Gastrocnemius medialis (tissue), 4 donors: ENCODE measurements around the gene COASY.
"Not testable (repeated sequence)": the region's sequence is repeated elsewhere in the genome, so short reads cannot be mapped to it uniquely, and the experiment has no call there.

ENCODE experiments used
- POLR2A ChIP-seq, 2 donors: fragments of 450-650 bp; IDR thresholded peaks; one replicate each; pipeline ENCODE4 v1.6.1; 2017; ENCODE audit warnings: antibody characterized with exemption in 2 of 2, mild to moderate bottlenecking in 2 of 2, moderate library complexity in 2 of 2
- TF ChIP-seq, protein P1 (sequence below), 5 experiments: fragments of 450-650 bp in 3 of 5; fragments of 200-600 bp in 2 of 5; sonication (generic) in 2 of 5; IDR thresholded peaks in 4 of 5; conservative IDR thresholded peaks in 1 of 5; 1 replicate in 4 of 5; 2 replicates in 1 of 5; pipeline ENCODE4 v1.5.1; 2016 to 2019; ENCODE audit warnings: antibody characterized with exemption in 5 of 5, mild to moderate bottlenecking in 3 of 5, moderate library complexity in 3 of 5

DNA sequence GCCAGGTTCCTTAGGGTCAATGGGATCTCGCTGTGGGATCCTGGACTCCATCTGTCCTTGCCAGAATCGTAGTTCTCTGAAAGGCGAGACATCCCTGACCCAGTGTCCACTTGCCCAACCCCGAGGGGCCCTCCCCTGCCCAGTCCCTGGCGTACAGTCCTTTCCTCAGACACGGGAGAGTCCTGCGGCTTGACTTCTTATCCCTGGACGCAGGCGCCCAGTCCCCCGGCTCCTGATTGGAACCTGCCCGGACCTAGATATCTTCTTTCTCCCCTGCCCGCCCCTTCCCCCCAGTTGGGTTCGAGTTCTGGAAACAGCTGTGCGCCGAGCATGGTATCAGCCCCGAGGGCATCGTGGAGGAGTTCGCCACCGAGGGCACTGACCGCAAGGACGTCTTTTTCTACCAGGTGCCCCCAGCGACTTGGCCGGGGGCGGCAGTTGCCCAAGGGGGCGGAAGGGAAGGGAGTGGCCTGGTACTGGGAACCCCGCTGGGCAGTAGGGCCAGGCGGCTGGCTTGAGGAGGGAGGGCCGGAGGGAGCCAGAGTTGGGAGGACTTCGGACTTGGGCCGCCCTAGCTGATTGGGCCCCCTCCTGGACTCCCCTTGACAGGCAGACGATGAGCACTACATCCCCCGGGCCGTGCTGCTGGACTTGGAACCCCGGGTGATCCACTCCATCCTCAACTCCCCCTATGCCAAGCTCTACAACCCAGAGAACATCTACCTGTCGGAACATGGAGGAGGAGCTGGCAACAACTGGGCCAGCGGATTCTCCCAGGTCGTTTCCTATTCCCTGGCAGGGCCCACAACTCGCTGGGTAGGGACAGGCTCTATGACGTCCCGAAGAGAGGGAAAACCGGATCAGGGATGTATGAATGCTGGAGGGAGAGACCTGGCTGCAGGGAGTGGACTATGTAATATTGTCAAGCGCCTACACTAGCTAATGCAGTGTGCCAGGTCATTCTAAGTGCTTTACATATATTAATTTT lies 48.2 kb downstream of the COASY start:
- TF ChIP-seq POLR2A (IDR thresholded peaks at IDR 0.05): not testable (repeated sequence)
- TF ChIP-seq, protein P1, sequence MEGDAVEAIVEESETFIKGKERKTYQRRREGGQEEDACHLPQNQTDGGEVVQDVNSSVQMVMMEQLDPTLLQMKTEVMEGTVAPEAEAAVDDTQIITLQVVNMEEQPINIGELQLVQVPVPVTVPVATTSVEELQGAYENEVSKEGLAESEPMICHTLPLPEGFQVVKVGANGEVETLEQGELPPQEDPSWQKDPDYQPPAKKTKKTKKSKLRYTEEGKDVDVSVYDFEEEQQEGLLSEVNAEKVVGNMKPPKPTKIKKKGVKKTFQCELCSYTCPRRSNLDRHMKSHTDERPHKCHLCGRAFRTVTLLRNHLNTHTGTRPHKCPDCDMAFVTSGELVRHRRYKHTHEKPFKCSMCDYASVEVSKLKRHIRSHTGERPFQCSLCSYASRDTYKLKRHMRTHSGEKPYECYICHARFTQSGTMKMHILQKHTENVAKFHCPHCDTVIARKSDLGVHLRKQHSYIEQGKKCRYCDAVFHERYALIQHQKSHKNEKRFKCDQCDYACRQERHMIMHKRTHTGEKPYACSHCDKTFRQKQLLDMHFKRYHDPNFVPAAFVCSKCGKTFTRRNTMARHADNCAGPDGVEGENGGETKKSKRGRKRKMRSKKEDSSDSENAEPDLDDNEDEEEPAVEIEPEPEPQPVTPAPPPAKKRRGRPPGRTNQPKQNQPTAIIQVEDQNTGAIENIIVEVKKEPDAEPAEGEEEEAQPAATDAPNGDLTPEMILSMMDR (IDR thresholded peaks at IDR 0.05 in 4 of 5, conservative IDR thresholded peaks at IDR 0.05 in 1 of 5): not testable (repeated sequence)
